Measurements from ENCODE around the gene ZNF511.
"Not testable (repeated sequence)": the region's sequence is repeated elsewhere in the genome, so short reads cannot be mapped to it uniquely, and the experiment has no call there.

ZNF511 gene

GRCh38 chr10:133264461-133264860 is 44.3 kb upstream of the ZNF511 start:
- TF ChIP-seq ZFX (IDR thresholded peaks at IDR 0.05; ENCODE audit: borderline replicate concordance) (no peak), CTCF (IDR thresholded peaks at IDR 0.05) (no peak)
- no peak overlapping the region for H3K27ac ChIP-seq

DNA sequence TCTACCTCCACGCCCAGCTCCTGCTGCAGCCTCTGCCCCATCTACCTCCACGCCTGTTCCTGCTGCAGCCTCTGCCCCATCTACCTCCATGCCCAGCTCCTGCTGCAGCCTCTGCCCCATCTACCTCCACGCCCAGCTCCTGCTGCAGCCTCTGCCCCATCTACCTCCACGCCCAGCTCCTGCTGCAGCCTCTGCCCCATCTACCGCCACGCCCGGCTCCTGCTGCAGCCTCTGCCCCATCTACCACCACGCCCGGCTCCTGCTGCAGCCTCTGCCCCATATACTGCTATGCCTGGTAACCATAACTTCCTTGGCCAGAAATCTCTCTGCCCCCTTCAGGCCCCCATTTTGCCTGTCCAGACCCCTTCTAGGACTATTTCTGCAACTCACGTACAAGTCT is 43.7 kb upstream of the ZNF511 start:
- not testable (repeated sequence) for H3K27ac ChIP-seq

DNA sequence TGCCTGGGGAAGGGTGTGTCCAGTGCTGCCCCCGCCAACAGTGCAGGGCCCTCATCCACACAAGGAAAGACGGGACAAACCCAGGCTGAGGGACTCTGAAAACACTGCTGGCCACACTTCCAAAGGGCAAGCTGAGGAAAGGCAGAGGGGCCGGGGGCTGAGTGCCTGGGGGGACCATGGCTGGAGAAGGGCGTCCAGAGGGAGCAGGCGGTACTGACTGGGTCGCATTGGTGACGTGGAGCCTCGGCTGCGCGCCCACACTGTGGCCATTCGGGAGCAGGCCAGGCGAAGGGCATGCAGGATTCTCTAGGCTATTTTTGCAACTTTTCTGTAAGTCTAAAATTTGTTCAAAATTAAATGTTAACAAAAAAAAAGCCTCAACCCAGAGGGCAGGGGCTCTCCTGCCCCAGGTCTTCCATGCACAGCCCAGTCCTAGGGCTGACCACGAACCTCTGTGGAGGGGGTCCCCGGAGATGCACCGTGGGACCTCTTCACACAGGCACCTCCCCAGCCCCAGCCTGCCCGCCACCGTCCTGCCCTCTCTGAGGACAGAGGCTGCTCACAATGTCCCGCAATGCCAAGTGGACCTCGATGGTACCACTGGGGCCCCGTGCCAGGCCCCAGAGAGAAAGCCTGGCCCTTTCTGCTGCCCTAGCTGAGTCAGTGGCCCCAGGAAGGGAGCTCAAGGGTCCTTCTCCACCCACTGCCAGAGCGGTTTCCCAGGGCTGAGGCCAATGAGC is 42.5 kb upstream of the ZNF511 start:
- no peak for TF ChIP-seq CTCF (IDR thresholded peaks at IDR 0.05)
- TF ChIP-seq ZFX (IDR thresholded peaks at IDR 0.05; ENCODE audit: borderline replicate concordance): no peak
- no peak overlapping the region for H3K27ac ChIP-seq

GRCh38 chr10:133267293-133267692 is 41.4 kb upstream of the ZNF511 start:
- H3K27ac ChIP-seq: no peak overlapping the region

GRCh38 chr10:133267829-133268228 is 40.9 kb upstream of the ZNF511 start:
- no peak overlapping the region for H3K27ac ChIP-seq
- TF ChIP-seq ZFX (IDR thresholded peaks at IDR 0.05; ENCODE audit: borderline replicate concordance): no peak
- TF ChIP-seq CTCF (IDR thresholded peaks at IDR 0.05): no peak

More at GRCh38 chr10:133267293-133267692, 41.4 kb upstream of the ZNF511 start:
- no peak for TF ChIP-seq ZFX (IDR thresholded peaks at IDR 0.05; ENCODE audit: borderline replicate concordance)
- no peak for TF ChIP-seq CTCF (IDR thresholded peaks at IDR 0.05)

GRCh38 chr10:133268532-133268931 is 40.2 kb upstream of the ZNF511 start:
- no peak for TF ChIP-seq CTCF (IDR thresholded peaks at IDR 0.05)
- TF ChIP-seq ZFX (IDR thresholded peaks at IDR 0.05; ENCODE audit: borderline replicate concordance): no peak
- no peak overlapping the region for H3K27ac ChIP-seq

DNA sequence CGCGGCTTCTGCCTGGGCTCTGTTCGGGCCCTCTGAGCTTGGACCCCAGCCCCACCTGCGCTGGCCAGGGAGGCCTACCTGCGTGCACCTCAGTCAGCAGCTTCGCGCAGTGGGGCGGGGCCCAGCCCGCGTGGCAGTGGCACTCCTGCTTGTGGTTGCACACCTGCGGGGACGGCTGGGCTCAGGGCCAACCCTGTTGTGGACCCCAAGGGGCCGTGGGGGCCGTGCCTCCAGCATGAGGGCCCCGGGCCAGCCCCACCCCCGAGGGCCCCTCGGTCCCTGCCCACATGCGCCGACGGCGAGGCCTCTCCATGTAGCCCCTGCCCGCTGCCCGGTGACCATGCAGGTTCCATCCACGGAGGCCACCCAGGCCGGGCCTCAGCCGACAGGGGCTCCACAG is 39.3 kb upstream of the ZNF511 start:
- TF ChIP-seq ZFX (IDR thresholded peaks at IDR 0.05; ENCODE audit: borderline replicate concordance) (no peak), CTCF (IDR thresholded peaks at IDR 0.05) (no peak)
- H3K27ac ChIP-seq: no peak overlapping the region

DNA sequence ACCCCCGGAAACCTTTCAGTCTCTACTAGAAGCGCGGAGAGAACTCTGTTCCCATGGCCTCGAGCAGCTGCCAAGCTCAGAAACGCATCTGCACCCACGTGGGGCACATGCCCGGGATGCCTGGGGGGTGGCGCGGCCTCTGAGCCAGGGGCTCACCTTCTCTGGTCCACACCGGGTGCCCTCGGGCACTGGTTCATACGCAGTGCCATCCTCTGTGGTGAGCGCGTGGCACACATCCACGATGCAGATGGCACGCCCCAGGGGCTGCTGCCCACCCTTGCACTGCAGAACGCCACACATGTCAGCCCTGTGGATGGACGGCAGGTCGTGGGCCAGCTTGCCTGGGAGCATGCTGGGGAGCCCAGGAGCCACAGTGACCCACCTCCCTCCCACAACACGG is 38.5 kb upstream of the ZNF511 start:
- TF ChIP-seq CTCF (IDR thresholded peaks at IDR 0.05) (no peak), ZFX (IDR thresholded peaks at IDR 0.05; ENCODE audit: borderline replicate concordance) (no peak)
- no peak overlapping the region for H3K27ac ChIP-seq
